ENCODE results near the gene SLC19A2.
"Not testable (repeated sequence)": the region's sequence is repeated elsewhere in the genome, so short reads cannot be mapped to it uniquely, and the experiment has no call there.

SLC19A2 gene

GRCh38 chr1:169485431-169486280 is at the start of gene SLC19A2:
SLC19A2 (minus strand) TSS chr1:169485944; CDS start chr1:169485766, 178 bp downstream.
- no peak for TF ChIP-seq CTCF (IDR thresholded peaks at IDR 0.05)
- Histone ChIP-seq H3K27ac (peak within 1 kb of the TSS; percentile 99 to 100), H3K4me3 (peak within 1 kb of the TSS; percentile 95)
- DNase-seq (ENCODE audit: low spot score) = peak; percentile 100

- TF ChIP-seq CTCF (IDR thresholded peaks at IDR 0.05) = no peak
- H3K4me3 ChIP-seq = no peak overlapping the region
- H3K27ac ChIP-seq = no peak overlapping the region
- no peak for DNase-seq (ENCODE audit: low spot score)
Measured at GRCh38 chr1:169534653-169535052, 48.9 kb upstream of the SLC19A2 start.

- H3K4me3 ChIP-seq; H3K27ac ChIP-seq; DNase-seq (ENCODE audit: low spot score): not testable (repeated sequence)
Measured at GRCh38 chr1:169533528-169534190, 47.9 kb upstream of the SLC19A2 start.

- H3K4me3 ChIP-seq = no peak overlapping the region
- no peak for DNase-seq (ENCODE audit: low spot score)
- TF ChIP-seq CTCF (IDR thresholded peaks at IDR 0.05) = no peak
- H3K27ac ChIP-seq = no peak overlapping the region
Measured at GRCh38 chr1:169530448-169530847, 44.7 kb upstream of the SLC19A2 start.

GRCh38 chr1:169529068-169529642 is 43.4 kb upstream of the SLC19A2 start:
- Histone ChIP-seq H3K27ac (no peak overlapping the region), H3K4me3 (no peak overlapping the region)
- DNase-seq (ENCODE audit: low spot score) = no peak
- no peak for TF ChIP-seq CTCF (IDR thresholded peaks at IDR 0.05)

- no peak overlapping the region for H3K4me3 ChIP-seq
- TF ChIP-seq CTCF (IDR thresholded peaks at IDR 0.05) = no peak
- no peak for DNase-seq (ENCODE audit: low spot score)
- H3K27ac ChIP-seq = no peak overlapping the region
Measured at GRCh38 chr1:169528215-169529067, 42.7 kb upstream of the SLC19A2 start.

Measured in coronary artery (tissue), 2 donors.